Testis (tissue), 2 donors: ENCODE results near the gene PPP1R18.

Experiments
- POLR2A ChIP-seq: fragments of 450-650 bp; IDR thresholded peaks from one replicate; pipeline ENCODE4 v1.6.1; 2017; ENCODE audit warnings: antibody characterized with exemption, mild to moderate bottlenecking, moderate library complexity
- TF ChIP-seq, protein P1 (sequence below), 3 experiments: fragments of 450-650 bp in 2 of 3; fragments of 200-600 bp in 1 of 3; sonication (generic) in 1 of 3; IDR thresholded peaks; one replicate each; pipeline ENCODE4 v1.5.1; 2016 to 2019; ENCODE audit warnings: antibody characterized with exemption in 3 of 3, mild to moderate bottlenecking in 2 of 3, moderate library complexity in 1 of 3

DNA sequence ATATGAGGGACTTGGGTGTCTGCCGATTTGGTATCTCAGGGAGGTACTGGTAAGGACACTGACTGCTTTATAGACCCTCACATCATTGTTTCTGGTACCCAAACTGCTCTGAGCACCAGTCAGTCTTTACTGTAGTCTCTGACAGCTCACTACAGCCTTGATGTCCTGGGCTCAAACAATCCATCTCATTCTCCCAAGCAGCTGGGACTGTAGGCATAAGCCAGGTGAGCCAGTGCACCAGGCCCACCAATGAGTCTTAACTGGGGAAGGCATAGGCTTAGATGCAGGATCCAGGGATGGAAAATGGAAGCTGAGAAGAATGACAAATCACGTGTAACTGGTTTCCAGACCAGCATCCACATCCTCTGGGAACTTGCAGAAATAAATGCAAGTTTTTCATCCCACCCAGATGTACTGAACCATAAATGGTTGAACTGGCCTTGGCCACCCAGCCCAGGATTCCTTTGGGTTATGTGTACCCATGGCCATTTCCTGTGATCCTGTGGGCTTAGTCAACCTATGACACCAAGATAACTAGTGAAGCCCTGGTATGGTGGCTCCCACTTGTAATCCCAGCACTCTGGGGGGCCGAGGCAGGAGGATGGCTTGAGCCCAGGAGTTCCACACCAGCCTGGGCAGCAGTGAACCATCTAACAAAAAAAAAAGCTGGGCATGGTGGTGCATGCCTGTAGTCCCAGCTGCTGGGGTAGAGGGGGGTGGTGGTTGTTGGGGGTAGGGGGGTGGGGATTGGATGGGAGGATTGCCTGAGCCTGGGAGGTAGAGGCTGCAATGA is 39.5 kb upstream of the PPP1R18 start:
- TF ChIP-seq, protein P1, sequence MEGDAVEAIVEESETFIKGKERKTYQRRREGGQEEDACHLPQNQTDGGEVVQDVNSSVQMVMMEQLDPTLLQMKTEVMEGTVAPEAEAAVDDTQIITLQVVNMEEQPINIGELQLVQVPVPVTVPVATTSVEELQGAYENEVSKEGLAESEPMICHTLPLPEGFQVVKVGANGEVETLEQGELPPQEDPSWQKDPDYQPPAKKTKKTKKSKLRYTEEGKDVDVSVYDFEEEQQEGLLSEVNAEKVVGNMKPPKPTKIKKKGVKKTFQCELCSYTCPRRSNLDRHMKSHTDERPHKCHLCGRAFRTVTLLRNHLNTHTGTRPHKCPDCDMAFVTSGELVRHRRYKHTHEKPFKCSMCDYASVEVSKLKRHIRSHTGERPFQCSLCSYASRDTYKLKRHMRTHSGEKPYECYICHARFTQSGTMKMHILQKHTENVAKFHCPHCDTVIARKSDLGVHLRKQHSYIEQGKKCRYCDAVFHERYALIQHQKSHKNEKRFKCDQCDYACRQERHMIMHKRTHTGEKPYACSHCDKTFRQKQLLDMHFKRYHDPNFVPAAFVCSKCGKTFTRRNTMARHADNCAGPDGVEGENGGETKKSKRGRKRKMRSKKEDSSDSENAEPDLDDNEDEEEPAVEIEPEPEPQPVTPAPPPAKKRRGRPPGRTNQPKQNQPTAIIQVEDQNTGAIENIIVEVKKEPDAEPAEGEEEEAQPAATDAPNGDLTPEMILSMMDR (IDR thresholded peaks at IDR 0.05), result no peak
- TF ChIP-seq POLR2A, result no peak
